GM21825 (cell line): Measurements from ENCODE around the gene REC114.

Source experiments
- ATAC-seq: cut with Tn5 transposase; IDR thresholded peaks from one replicate; pipeline ENCODE4 v1.9.1; 2021; ENCODE audit warnings: mild to moderate bottlenecking, moderate library complexity; ENCODE audit not compliant: unreplicated experiment

REC114 gene

GRCh38 chr15:73601451-73602445 is 158.8 kb downstream of the REC114 start:
- no peak for ATAC-seq

- no peak for ATAC-seq
Measured at GRCh38 chr15:73602446-73602843, 159.5 kb downstream of the REC114 start.

GRCh38 chr15:73602992-73603391 is 160.0 kb downstream of the REC114 start:
- ATAC-seq: no peak

GRCh38 chr15:73604477-73604876 is 161.5 kb downstream of the REC114 start:
- ATAC-seq: no peak

- ATAC-seq: no peak
Measured at GRCh38 chr15:73605759-73606436, 162.9 kb downstream of the REC114 start.

GRCh38 chr15:73607405-73607804 is 164.4 kb downstream of the REC114 start:
- ATAC-seq: no peak

GRCh38 chr15:73607843-73608242 is 164.9 kb downstream of the REC114 start:
- no peak for ATAC-seq

GRCh38 chr15:73608475-73608874 is 165.5 kb downstream of the REC114 start:
- ATAC-seq: no peak

GRCh38 chr15:73608941-73609340 is 166.0 kb downstream of the REC114 start:
- no peak for ATAC-seq
